Measurements from ENCODE around the gene HMCN1. TPM values are rescaled to one million over a fixed set of nuclear protein-coding genes. Genes with fewer than 3 reads are reported as not detected.
"Not testable (repeated sequence)": the region's sequence is repeated elsewhere in the genome, so short reads cannot be mapped to it uniquely, and the experiment has no call there.

Gene HMCN1
- total and polyA plus RNA-seq, 2 experiments from 2014 or later = 1.6 to 8.7 TPM

GRCh38 chr1:186155594-186155993, 421.4 kb downstream of the HMCN1 start:
- no peaks in the 10 kb centered on the region for H3K36me3 ChIP-seq (ENCODE audit: insufficient read depth)

GRCh38 chr1:186162895-186163294, 428.7 kb downstream of the HMCN1 start:
- not testable (repeated sequence) for H3K4me3 Mint-ChIP-seq; DNase-seq (ENCODE audit: low spot score); H3K27ac Mint-ChIP-seq; ATAC-seq; H3F3A ChIP-seq (replicated peaks; ENCODE audit: low read depth); H3K27ac ChIP-seq (ENCODE audit: low read depth); H3K4me3 ChIP-seq; H2AFZ ChIP-seq; H3K36me3 ChIP-seq (ENCODE audit: insufficient read depth); H3K4me1 Mint-ChIP-seq; H3K4me2 ChIP-seq; H4K20me1 ChIP-seq (replicated peaks; ENCODE audit: insufficient read depth); H3K4me1 ChIP-seq (ENCODE audit: insufficient read depth); H3K79me2 ChIP-seq (replicated peaks; ENCODE audit: insufficient read depth); H3K27me3 Mint-ChIP-seq (ENCODE audit: insufficient read depth, low read depth, poor library complexity); H3K27me3 ChIP-seq (ENCODE audit: insufficient read depth); H3K9me2 ChIP-seq (ENCODE audit: insufficient read depth)
- peaks cover 22% of the 10 kb centered on the region for H3K9me3 Mint-ChIP-seq
- H3K36me3 Mint-ChIP-seq (ENCODE audit: low read depth) = peaks cover 24% of the 10 kb centered on the region

More at GRCh38 chr1:186155594-186155993, 421.4 kb downstream of the HMCN1 start:
- Histone ChIP-seq H2AFZ (no peak overlapping the region), H3K4me1 (ENCODE audit: insufficient read depth) (no peaks in the 10 kb centered on the region), H3K27ac (ENCODE audit: low read depth) (no peak overlapping the region), H3K4me3 (no peak overlapping the region), H3K9me2 (ENCODE audit: insufficient read depth) (no peaks in the 10 kb centered on the region), H3F3A (replicated peaks; ENCODE audit: low read depth) (no peaks in the 10 kb centered on the region), H4K20me1 (replicated peaks; ENCODE audit: insufficient read depth) (no peaks in the 10 kb centered on the region), H3K79me2 (replicated peaks; ENCODE audit: insufficient read depth) (no peaks in the 10 kb centered on the region), H3K27me3 (ENCODE audit: insufficient read depth) (no peaks in the 10 kb centered on the region), H3K4me2 (no peak overlapping the region)
- Mint-ChIP-seq H3K4me1 (no peaks in the 10 kb centered on the region), H3K4me3 (no peak overlapping the region), H3K27me3 (ENCODE audit: insufficient read depth, low read depth, poor library complexity) (no peaks in the 10 kb centered on the region), H3K27ac (no peak overlapping the region), H3K9me3 (no peaks in the 10 kb centered on the region), H3K36me3 (ENCODE audit: low read depth) (peaks cover 3% of the 10 kb centered on the region; the same call in 1 of the 3 replicates)
- TF ChIP-seq, protein P1, sequence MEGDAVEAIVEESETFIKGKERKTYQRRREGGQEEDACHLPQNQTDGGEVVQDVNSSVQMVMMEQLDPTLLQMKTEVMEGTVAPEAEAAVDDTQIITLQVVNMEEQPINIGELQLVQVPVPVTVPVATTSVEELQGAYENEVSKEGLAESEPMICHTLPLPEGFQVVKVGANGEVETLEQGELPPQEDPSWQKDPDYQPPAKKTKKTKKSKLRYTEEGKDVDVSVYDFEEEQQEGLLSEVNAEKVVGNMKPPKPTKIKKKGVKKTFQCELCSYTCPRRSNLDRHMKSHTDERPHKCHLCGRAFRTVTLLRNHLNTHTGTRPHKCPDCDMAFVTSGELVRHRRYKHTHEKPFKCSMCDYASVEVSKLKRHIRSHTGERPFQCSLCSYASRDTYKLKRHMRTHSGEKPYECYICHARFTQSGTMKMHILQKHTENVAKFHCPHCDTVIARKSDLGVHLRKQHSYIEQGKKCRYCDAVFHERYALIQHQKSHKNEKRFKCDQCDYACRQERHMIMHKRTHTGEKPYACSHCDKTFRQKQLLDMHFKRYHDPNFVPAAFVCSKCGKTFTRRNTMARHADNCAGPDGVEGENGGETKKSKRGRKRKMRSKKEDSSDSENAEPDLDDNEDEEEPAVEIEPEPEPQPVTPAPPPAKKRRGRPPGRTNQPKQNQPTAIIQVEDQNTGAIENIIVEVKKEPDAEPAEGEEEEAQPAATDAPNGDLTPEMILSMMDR (conservative IDR thresholded peaks at IDR 0.05; ENCODE audit: low read depth in 2 of 2) = peak; percentile 59 to 67
- TF ChIP-seq, protein P2, sequence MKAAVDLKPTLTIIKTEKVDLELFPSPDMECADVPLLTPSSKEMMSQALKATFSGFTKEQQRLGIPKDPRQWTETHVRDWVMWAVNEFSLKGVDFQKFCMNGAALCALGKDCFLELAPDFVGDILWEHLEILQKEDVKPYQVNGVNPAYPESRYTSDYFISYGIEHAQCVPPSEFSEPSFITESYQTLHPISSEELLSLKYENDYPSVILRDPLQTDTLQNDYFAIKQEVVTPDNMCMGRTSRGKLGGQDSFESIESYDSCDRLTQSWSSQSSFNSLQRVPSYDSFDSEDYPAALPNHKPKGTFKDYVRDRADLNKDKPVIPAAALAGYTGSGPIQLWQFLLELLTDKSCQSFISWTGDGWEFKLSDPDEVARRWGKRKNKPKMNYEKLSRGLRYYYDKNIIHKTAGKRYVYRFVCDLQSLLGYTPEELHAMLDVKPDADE (IDR thresholded peaks at IDR 0.05) = no peak
- DNase-seq (ENCODE audit: low spot score) (peak; percentile 36), ATAC-seq (no peak)

DNA sequence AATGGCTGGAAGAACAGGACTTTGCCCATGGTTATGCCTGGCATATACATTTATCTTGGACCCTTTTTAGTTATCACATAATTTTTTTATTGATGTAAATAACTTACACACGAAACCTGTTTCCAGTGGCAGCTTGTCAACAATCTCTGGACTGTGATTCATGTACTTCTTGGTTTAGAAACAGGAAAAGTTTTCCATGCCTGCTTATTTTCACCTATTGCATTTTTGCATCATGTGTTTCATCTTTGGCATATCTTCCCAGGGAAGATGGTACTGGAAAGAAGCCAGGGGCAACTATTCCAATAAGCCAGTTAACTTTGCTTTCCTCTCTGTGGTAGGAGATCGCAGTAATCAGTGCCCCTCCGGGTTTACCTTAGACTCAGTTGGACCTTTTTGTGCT, 430.6 kb downstream of the HMCN1 start:
- no peak for ATAC-seq
- H3K79me2 ChIP-seq (replicated peaks; ENCODE audit: insufficient read depth) = no peaks in the 10 kb centered on the region
- Mint-ChIP-seq H3K9me3 (peaks cover 22% of the 10 kb centered on the region), H3K27ac (no peak overlapping the region), H3K4me1 (no peaks in the 10 kb centered on the region), H3K27me3 (ENCODE audit: insufficient read depth, low read depth, poor library complexity) (no peaks in the 10 kb centered on the region), H3K4me3 (no peak overlapping the region), H3K36me3 (ENCODE audit: low read depth) (peaks cover 21% of the 10 kb centered on the region)
- no peak overlapping the region for H3K4me2 ChIP-seq
- H4K20me1 ChIP-seq (replicated peaks; ENCODE audit: insufficient read depth) = no peaks in the 10 kb centered on the region
- no peak overlapping the region for H2AFZ ChIP-seq
- H3K36me3 ChIP-seq (ENCODE audit: insufficient read depth) = no peaks in the 10 kb centered on the region
- H3K4me1 ChIP-seq (ENCODE audit: insufficient read depth) = no peaks in the 10 kb centered on the region
- H3K27me3 ChIP-seq (ENCODE audit: insufficient read depth) = no peaks in the 10 kb centered on the region
- no peaks in the 10 kb centered on the region for H3F3A ChIP-seq (replicated peaks; ENCODE audit: low read depth)
- peaks cover 3% of the 10 kb centered on the region; the same call in 1 of the 2 replicates for H3K9me2 ChIP-seq (ENCODE audit: insufficient read depth)
- no peak overlapping the region for H3K27ac ChIP-seq (ENCODE audit: low read depth)
- no peak overlapping the region for H3K4me3 ChIP-seq
- DNase-seq (ENCODE audit: low spot score) = no peak
- TF ChIP-seq, protein P1 (conservative IDR thresholded peaks at IDR 0.05; ENCODE audit: low read depth in 2 of 2) = no peak
- no peak for TF ChIP-seq ZNF114 (CRISPR knock-in tag; IDR thresholded peaks at IDR 0.05)
- TF ChIP-seq JUNB (IDR thresholded peaks at IDR 0.05; ENCODE audit: unreplicated experiment) = no peak
- no peak for TF ChIP-seq EZH2phosphoT487 (IDR thresholded peaks at IDR 0.05; ENCODE audit: unreplicated experiment)
